ENCODE measurements around the gene OTOS.

OTOS gene

DNA sequence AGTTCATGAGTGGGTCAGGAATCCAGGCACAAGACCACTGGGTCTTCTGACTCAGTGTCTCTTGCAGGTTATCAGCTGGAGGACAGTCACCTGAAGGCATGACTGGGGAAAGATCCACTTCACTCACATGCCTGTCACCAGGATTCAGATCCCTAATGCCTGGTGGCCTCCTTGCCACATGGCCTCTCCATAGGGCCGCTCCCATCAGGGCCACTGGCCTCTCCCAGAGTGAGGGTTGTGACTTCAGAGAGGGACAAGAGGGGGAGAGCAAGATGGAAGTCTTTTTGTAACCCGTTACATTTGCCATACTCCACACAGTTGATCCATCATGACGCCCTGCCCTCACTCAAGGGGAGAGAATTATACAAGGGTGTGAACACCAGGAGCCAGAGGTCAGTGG is 13.0 kb upstream of the OTOS start:
- Histone ChIP-seq H3K27ac (ENCODE audit: insufficient read depth, low read depth, low read length, poor library complexity, severe bottlenecking) (no peak overlapping the region), H3K27me3 (ENCODE audit: control insufficient read depth, insufficient read depth, low read length, poor library complexity, severe bottlenecking) (no peaks in the 10 kb centered on the region), H3K9me3 (ENCODE audit: control insufficient read depth, low read length) (no peaks in the 10 kb centered on the region), H3K36me3 (ENCODE audit: control insufficient read depth, insufficient read depth, low read length) (no peaks in the 10 kb centered on the region), H3K4me3 (ENCODE audit: insufficient read depth, low read depth, low read length) (no peak overlapping the region), H3K4me1 (ENCODE audit: control insufficient read depth, insufficient read depth, low read length) (peaks cover 10% of the 10 kb centered on the region)
- WGBS, 2 experiments, result 81 to 86% methylated on average over 3 of the region's 3 CpGs

GRCh38 chr2:240151477-240152031 is 11.1 kb upstream of the OTOS start:
- peaks cover 10% of the 10 kb centered on the region for H3K4me1 ChIP-seq (ENCODE audit: control insufficient read depth, insufficient read depth, low read length)
- H3K27me3 ChIP-seq (ENCODE audit: control insufficient read depth, insufficient read depth, low read length, poor library complexity, severe bottlenecking), result no peaks in the 10 kb centered on the region
- no peaks in the 10 kb centered on the region for H3K36me3 ChIP-seq (ENCODE audit: control insufficient read depth, insufficient read depth, low read length)
- WGBS, 2 experiments, result 85% methylated on average over 15 of the region's 15 CpGs
- H3K9me3 ChIP-seq (ENCODE audit: control insufficient read depth, low read length), result no peaks in the 10 kb centered on the region
- no peak overlapping the region for H3K27ac ChIP-seq (ENCODE audit: insufficient read depth, low read depth, low read length, poor library complexity, severe bottlenecking)
- no peak overlapping the region for H3K4me3 ChIP-seq (ENCODE audit: insufficient read depth, low read depth, low read length)

GRCh38 chr2:240149943-240150784 is 9.7 kb upstream of the OTOS start:
- Histone ChIP-seq H3K36me3 (ENCODE audit: control insufficient read depth, insufficient read depth, low read length) (no peaks in the 10 kb centered on the region), H3K27ac (ENCODE audit: insufficient read depth, low read depth, low read length, poor library complexity, severe bottlenecking) (no peak overlapping the region), H3K9me3 (ENCODE audit: control insufficient read depth, low read length) (no peaks in the 10 kb centered on the region), H3K4me3 (ENCODE audit: insufficient read depth, low read depth, low read length) (no peak overlapping the region), H3K27me3 (ENCODE audit: control insufficient read depth, insufficient read depth, low read length, poor library complexity, severe bottlenecking) (no peaks in the 10 kb centered on the region), H3K4me1 (ENCODE audit: control insufficient read depth, insufficient read depth, low read length) (peaks cover 9% of the 10 kb centered on the region)
- 43 to 45% methylated on average over 12 of the region's 12 CpGs for WGBS, 2 experiments

DNA sequence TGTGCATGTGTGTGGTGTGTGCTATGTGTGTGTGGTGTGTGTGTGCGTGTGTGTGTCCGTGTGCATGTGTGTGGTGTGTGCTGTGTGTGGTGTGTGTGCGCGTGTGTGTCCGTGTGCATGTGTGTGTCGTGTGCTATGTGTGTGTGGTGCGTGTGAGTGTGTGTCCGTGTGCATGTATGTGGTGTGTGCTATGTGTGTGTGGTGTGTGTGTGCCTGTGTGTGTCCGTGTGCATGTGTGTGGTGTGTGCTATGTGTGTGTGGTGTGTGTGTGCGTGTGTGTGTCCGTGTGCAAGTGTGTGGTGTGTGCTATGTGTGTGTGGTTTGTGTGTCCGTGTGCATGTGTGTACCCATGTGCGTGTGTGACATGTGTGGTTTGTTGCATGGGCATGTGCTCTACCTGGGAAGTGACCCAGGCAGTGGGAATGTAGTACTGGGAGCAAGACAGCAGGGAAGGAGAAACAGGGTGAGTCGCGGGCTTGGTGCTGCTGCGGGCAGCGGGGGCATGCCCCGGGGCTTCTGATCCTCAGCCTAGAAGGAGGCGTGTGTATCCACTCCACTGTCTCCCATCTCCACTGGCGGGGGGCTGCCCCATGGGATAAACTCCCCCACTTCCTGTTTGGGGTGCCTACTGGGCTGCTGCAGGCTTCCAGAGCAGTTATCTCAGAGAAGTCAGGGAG is 7.6 kb upstream of the OTOS start:
- WGBS, 2 experiments, result 88 to 89% methylated on average over 20 of the region's 20 CpGs
- H3K27ac ChIP-seq (ENCODE audit: insufficient read depth, low read depth, low read length, poor library complexity, severe bottlenecking), result no peak overlapping the region
- no peaks in the 10 kb centered on the region for H3K36me3 ChIP-seq (ENCODE audit: control insufficient read depth, insufficient read depth, low read length)
- H3K27me3 ChIP-seq (ENCODE audit: control insufficient read depth, insufficient read depth, low read length, poor library complexity, severe bottlenecking), result no peaks in the 10 kb centered on the region
- no peaks in the 10 kb centered on the region for H3K4me1 ChIP-seq (ENCODE audit: control insufficient read depth, insufficient read depth, low read length)
- no peak overlapping the region for H3K4me3 ChIP-seq (ENCODE audit: insufficient read depth, low read depth, low read length)
- no peaks in the 10 kb centered on the region for H3K9me3 ChIP-seq (ENCODE audit: control insufficient read depth, low read length)

GRCh38 chr2:240147382-240147781 is 6.9 kb upstream of the OTOS start:
- H3K27ac ChIP-seq (ENCODE audit: insufficient read depth, low read depth, low read length, poor library complexity, severe bottlenecking), result no peak overlapping the region
- H3K4me1 ChIP-seq (ENCODE audit: control insufficient read depth, insufficient read depth, low read length), result no peaks in the 10 kb centered on the region
- H3K4me3 ChIP-seq (ENCODE audit: insufficient read depth, low read depth, low read length), result no peak overlapping the region
- no peaks in the 10 kb centered on the region for H3K9me3 ChIP-seq (ENCODE audit: control insufficient read depth, low read length)
- no peaks in the 10 kb centered on the region for H3K36me3 ChIP-seq (ENCODE audit: control insufficient read depth, insufficient read depth, low read length)
- WGBS, 2 experiments, result 93 to 94% methylated on average over 5 of the region's 5 CpGs
- H3K27me3 ChIP-seq (ENCODE audit: control insufficient read depth, insufficient read depth, low read length, poor library complexity, severe bottlenecking), result no peaks in the 10 kb centered on the region

- Histone ChIP-seq H3K27ac (ENCODE audit: insufficient read depth, low read depth, low read length, poor library complexity, severe bottlenecking) (no peak overlapping the region), H3K4me1 (ENCODE audit: control insufficient read depth, insufficient read depth, low read length) (no peaks in the 10 kb centered on the region), H3K9me3 (ENCODE audit: control insufficient read depth, low read length) (no peaks in the 10 kb centered on the region), H3K4me3 (ENCODE audit: insufficient read depth, low read depth, low read length) (no peak overlapping the region), H3K36me3 (ENCODE audit: control insufficient read depth, insufficient read depth, low read length) (no peaks in the 10 kb centered on the region), H3K27me3 (ENCODE audit: control insufficient read depth, insufficient read depth, low read length, poor library complexity, severe bottlenecking) (no peaks in the 10 kb centered on the region)
- WGBS, 2 experiments, result 87 to 88% methylated on average over 12 of the region's 12 CpGs
Observed at GRCh38 chr2:240146627-240147278, 6.3 kb upstream of the OTOS start.

DNA sequence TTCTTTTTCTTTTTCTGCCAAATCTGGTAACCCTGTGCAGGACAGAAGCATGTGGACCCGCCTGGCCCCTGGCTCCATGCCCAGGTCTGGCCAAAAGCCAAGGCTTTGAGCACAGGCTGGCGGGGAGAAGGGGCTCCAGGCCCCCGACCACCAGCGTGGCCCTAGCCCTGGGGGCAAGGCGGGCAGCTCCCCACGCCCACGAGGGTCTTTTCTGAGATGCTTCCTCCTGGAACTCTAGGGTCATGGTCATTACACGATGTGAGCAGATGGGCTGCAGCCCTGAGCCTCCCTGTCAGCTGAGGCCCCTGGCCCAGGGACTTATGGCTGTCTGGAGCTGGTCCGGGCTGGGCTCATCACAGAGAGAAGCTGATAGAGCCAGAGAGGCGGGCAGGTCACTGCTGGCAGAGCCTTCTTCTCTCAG is 5.7 kb upstream of the OTOS start:
- no peaks in the 10 kb centered on the region for H3K36me3 ChIP-seq (ENCODE audit: control insufficient read depth, insufficient read depth, low read length)
- no peaks in the 10 kb centered on the region for H3K4me1 ChIP-seq (ENCODE audit: control insufficient read depth, insufficient read depth, low read length)
- no peak overlapping the region for H3K4me3 ChIP-seq (ENCODE audit: insufficient read depth, low read depth, low read length)
- H3K27me3 ChIP-seq (ENCODE audit: control insufficient read depth, insufficient read depth, low read length, poor library complexity, severe bottlenecking), result no peaks in the 10 kb centered on the region
- WGBS, 2 experiments, result 90% methylated on average over 10 of the region's 10 CpGs
- H3K9me3 ChIP-seq (ENCODE audit: control insufficient read depth, low read length), result no peaks in the 10 kb centered on the region
- H3K27ac ChIP-seq (ENCODE audit: insufficient read depth, low read depth, low read length, poor library complexity, severe bottlenecking), result no peak overlapping the region

DNA sequence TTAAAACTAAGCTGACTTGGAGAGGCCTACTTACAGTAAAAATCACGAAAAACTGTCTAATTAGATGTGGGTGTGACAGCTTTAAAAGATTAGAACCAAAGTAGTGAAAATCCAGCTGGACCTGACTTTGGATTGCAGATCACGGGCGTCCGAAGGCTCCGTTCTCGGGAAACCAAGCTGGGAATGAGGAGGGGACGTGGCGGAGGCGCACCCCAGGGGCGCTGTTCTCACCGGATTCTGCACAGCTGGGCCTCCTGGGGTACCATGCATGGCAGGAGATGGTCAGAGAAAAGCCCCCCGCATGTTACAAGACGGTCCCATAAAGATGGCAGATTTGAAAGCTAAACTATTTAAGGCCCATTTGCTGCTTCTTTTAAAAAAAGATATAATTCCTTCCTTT is 5.0 kb upstream of the OTOS start:
- Histone ChIP-seq H3K36me3 (ENCODE audit: control insufficient read depth, insufficient read depth, low read length) (no peaks in the 10 kb centered on the region), H3K27me3 (ENCODE audit: control insufficient read depth, insufficient read depth, low read length, poor library complexity, severe bottlenecking) (no peaks in the 10 kb centered on the region), H3K4me3 (ENCODE audit: insufficient read depth, low read depth, low read length) (no peak overlapping the region), H3K27ac (ENCODE audit: insufficient read depth, low read depth, low read length, poor library complexity, severe bottlenecking) (no peak overlapping the region), H3K4me1 (ENCODE audit: control insufficient read depth, insufficient read depth, low read length) (peaks cover 4% of the 10 kb centered on the region), H3K9me3 (ENCODE audit: control insufficient read depth, low read length) (no peaks in the 10 kb centered on the region)
- 85 to 91% methylated on average over 13 of the region's 13 CpGs for WGBS, 2 experiments

DNA sequence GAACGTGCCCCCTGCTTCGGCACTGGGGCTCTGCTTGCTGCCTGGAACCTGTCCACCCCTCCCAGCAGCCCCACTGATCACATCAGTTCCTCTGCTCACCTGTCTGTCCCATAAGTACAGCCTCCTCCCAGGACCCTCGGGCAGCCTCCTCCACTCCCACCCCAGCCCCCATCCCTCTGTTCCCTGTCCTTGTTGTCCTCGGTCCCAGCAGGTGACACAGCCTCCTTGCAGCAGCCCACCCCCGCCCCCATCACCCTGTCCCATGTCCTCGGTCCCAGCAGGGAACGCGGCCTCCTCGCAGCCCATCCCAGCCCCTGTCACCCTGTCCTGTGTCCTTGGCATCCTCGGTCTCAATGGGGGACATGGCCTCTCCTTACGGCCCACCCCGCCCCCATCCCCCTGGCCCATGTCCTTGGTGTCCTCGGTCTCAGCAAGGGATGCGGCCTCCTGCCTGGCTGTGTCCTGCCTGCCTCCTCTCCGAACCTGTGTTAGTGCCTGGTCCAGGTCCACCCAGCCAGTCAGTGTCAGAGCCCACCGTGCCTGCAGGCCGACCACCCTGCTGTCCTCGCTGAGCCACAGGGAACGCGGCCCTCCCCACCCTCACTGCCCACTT is 4.3 kb upstream of the OTOS start:
- Histone ChIP-seq H3K27ac (ENCODE audit: insufficient read depth, low read depth, low read length, poor library complexity, severe bottlenecking) (no peak overlapping the region), H3K9me3 (ENCODE audit: control insufficient read depth, low read length) (no peaks in the 10 kb centered on the region), H3K4me3 (ENCODE audit: insufficient read depth, low read depth, low read length) (no peak overlapping the region), H3K36me3 (ENCODE audit: control insufficient read depth, insufficient read depth, low read length) (no peaks in the 10 kb centered on the region), H3K4me1 (ENCODE audit: control insufficient read depth, insufficient read depth, low read length) (peaks cover 11% of the 10 kb centered on the region), H3K27me3 (ENCODE audit: control insufficient read depth, insufficient read depth, low read length, poor library complexity, severe bottlenecking) (no peaks in the 10 kb centered on the region)
- WGBS, 2 experiments, result 88 to 90% methylated on average over 20 of the region's 20 CpGs

All from ectodermal cell (in vitro differentiated cells).